Measurements from ENCODE around the gene ZBTB40. TPM values are rescaled to one million over a fixed set of nuclear protein-coding genes. Genes with fewer than 3 reads are reported as not detected.

The ZBTB40 gene
- total RNA-seq, 2 donors from 2014 or later = 11.2 to 16.2 TPM

DNA sequence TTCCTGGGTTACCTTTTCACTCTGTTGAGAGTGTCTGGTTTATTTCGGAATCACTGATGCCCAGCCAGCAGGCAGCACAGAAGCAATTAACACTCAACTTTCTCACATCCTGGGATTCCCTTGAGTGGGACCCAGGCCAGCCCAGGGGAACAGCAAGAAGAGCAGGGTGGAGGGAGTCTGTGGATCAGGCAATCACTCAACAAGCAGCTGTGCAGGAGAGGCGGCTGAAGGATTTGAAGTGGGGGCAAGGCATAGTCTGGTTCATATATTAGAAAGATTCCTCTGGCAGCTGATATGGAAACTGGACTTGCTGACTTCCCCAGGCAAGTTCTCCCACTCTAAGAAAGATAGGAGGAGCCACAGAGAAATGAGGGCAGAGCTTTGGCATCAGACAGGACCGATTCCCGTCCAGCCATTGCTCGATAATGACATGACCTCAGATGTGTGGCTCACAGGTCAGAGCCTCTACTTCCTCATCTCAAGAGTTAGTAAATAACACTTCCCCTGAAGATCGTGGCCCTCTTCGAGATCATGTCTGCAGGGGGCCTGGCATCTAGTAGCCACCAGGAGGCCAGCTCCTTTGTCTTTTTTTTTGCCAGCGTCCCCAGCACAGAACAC is 124.0 kb downstream of the ZBTB40 start:
- intact Hi-C loops (cut with DNase I) = no loop called here
- no peaks in the 10 kb centered on the region for H3K4me1 ChIP-seq
- no peak overlapping the region for H3K4me3 ChIP-seq
- no peaks in the 10 kb centered on the region for H3K9me3 ChIP-seq
- no peak overlapping the region for H3K9ac ChIP-seq (ENCODE audit: low read depth in 2 of 2, low read length in 2 of 2)
- H3K27ac ChIP-seq = no peak overlapping the region
- H3K27me3 ChIP-seq = no peaks in the 10 kb centered on the region
- no peak for DNase-seq
- TF ChIP-seq, protein P1, sequence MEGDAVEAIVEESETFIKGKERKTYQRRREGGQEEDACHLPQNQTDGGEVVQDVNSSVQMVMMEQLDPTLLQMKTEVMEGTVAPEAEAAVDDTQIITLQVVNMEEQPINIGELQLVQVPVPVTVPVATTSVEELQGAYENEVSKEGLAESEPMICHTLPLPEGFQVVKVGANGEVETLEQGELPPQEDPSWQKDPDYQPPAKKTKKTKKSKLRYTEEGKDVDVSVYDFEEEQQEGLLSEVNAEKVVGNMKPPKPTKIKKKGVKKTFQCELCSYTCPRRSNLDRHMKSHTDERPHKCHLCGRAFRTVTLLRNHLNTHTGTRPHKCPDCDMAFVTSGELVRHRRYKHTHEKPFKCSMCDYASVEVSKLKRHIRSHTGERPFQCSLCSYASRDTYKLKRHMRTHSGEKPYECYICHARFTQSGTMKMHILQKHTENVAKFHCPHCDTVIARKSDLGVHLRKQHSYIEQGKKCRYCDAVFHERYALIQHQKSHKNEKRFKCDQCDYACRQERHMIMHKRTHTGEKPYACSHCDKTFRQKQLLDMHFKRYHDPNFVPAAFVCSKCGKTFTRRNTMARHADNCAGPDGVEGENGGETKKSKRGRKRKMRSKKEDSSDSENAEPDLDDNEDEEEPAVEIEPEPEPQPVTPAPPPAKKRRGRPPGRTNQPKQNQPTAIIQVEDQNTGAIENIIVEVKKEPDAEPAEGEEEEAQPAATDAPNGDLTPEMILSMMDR (IDR thresholded peaks at IDR 0.05) = no peak
- no peaks in the 10 kb centered on the region for H3K36me3 ChIP-seq

- no peaks in the 10 kb centered on the region for H3K4me1 ChIP-seq
- no peaks in the 10 kb centered on the region for H3K9me3 ChIP-seq
- intact Hi-C loops (cut with DNase I) = no loop called here
- no peak overlapping the region for H3K9ac ChIP-seq (ENCODE audit: low read depth in 2 of 2, low read length in 2 of 2)
- H3K4me3 ChIP-seq = no peak overlapping the region
- H3K27me3 ChIP-seq = no peaks in the 10 kb centered on the region
- no peak overlapping the region for H3K27ac ChIP-seq
- H3K36me3 ChIP-seq = no peaks in the 10 kb centered on the region
- TF ChIP-seq, protein P1 (IDR thresholded peaks at IDR 0.05) = no peak
- no peak for DNase-seq
Measured at GRCh38 chr1:22576150-22576544, 124.5 kb downstream of the ZBTB40 start.

DNA sequence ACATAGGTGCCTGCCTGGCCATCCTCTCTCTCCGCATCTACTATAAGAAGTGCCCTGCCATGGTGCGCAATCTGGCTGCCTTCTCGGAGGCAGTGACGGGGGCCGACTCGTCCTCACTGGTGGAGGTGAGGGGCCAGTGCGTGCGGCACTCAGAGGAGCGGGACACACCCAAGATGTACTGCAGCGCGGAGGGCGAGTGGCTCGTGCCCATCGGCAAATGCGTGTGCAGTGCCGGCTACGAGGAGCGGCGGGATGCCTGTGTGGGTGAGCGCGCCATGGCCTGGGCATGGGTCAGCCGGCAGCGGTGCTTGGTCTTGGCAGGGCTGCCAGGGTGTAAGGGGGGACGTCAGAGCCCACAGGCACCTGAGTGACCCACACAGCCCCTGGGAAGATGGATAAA is 125.0 kb downstream of the ZBTB40 start:
- H3K9ac ChIP-seq (ENCODE audit: low read depth in 2 of 2, low read length in 2 of 2) = no peak overlapping the region
- intact Hi-C loops (cut with DNase I) = no loop called here
- TF ChIP-seq, protein P1 (IDR thresholded peaks at IDR 0.05) = no peak
- H3K4me3 ChIP-seq = no peak overlapping the region
- H3K36me3 ChIP-seq = no peaks in the 10 kb centered on the region
- DNase-seq = no peak
- no peaks in the 10 kb centered on the region for H3K9me3 ChIP-seq
- H3K4me1 ChIP-seq = no peaks in the 10 kb centered on the region
- H3K27me3 ChIP-seq = no peaks in the 10 kb centered on the region
- H3K27ac ChIP-seq = no peak overlapping the region

DNA sequence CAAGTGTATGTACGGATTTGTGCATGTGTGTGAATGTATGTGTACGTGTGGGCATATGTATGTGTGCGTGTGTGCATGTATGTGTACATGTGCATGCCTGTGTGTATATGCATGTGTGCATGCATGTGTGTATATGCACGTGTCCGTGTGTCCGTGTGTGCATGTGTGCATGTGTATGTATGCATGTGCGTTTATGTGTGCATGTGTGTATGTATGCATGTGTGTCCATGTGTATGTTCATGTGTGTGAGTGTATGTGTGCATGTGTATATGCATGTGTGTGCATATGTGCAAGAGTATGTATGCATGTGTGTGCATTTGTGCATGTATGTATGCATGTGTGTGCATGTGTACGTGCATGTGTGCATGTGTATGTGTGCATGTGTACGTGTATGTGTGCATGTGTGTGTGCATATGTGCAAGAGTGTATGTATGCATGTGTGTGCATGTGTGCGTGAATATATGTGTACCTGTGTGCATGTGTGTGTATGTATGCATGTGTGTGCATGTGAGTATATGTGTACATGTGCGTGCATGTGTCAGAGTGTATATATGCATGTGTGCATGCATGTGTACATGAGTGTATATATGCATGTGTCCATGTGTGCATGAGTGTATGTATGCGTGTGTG is 127.2 kb downstream of the ZBTB40 start:
- Histone ChIP-seq H3K36me3 (no peaks in the 10 kb centered on the region), H3K9me3 (no peaks in the 10 kb centered on the region), H3K27me3 (no peaks in the 10 kb centered on the region), H3K27ac (no peak overlapping the region), H3K4me3 (no peak overlapping the region), H3K4me1 (no peaks in the 10 kb centered on the region), H3K9ac (ENCODE audit: low read depth in 2 of 2, low read length in 2 of 2) (no peak overlapping the region)
- intact Hi-C loops (cut with DNase I) = no loop called here
- TF ChIP-seq, protein P1 (IDR thresholded peaks at IDR 0.05) = no peak
- DNase-seq = no peak

- no peaks in the 10 kb centered on the region for H3K27me3 ChIP-seq
- no peaks in the 10 kb centered on the region for H3K36me3 ChIP-seq
- H3K4me3 ChIP-seq = no peak overlapping the region
- DNase-seq = no peak
- intact Hi-C loops (cut with DNase I) = no loop called here
- H3K27ac ChIP-seq = no peak overlapping the region
- no peaks in the 10 kb centered on the region for H3K4me1 ChIP-seq
- no peak overlapping the region for H3K9ac ChIP-seq (ENCODE audit: low read depth in 2 of 2, low read length in 2 of 2)
- H3K9me3 ChIP-seq = no peaks in the 10 kb centered on the region
- TF ChIP-seq, protein P1 (IDR thresholded peaks at IDR 0.05) = no peak
Measured at GRCh38 chr1:22579541-22580155, 128.0 kb downstream of the ZBTB40 start.

Other genes with a start within 250 kb of the ZBTB40 start
- not detected for gene EPHA8, start 111.6 kb downstream of the ZBTB40 start, total RNA-seq
- 10 to 100 TPM; 38.5 to 72.4 TPM for gene C1QA, start 184.8 kb downstream of the ZBTB40 start, total RNA-seq
- gene C1QC, start 191.8 kb downstream of the ZBTB40 start, total RNA-seq = 10 to 100 TPM; 45.4 to 80.9 TPM
- gene C1QB, start 201.4 kb downstream of the ZBTB40 start, total RNA-seq = 10 to 100 TPM; 44.6 to 72.5 TPM

Data from colonic mucosa (tissue), 4 donors.